Activated naive CD4-positive, alpha-beta T cell treated with anti-CD3 and anti-CD28 coated beads, Interleukin-2, amount 50 U/mL, for 24 hours (primary cell): Measurements from ENCODE around the gene TBC1D3I.
"Not testable (repeated sequence)": the region's sequence is repeated elsewhere in the genome, so short reads cannot be mapped to it uniquely, and the experiment has no call there.

Experiments
- H3K27ac Mint-ChIP-seq: one replicate; pipeline ENCODE4 v1.8.0; 2021; ENCODE audit warnings: mild to moderate bottlenecking, mixed read lengths
- H3K27me3 Mint-ChIP-seq: one replicate; pipeline ENCODE4 v1.8.0; 2021; ENCODE audit warnings: mixed read lengths
- H3K36me3 Mint-ChIP-seq: one replicate; pipeline ENCODE4 v1.8.0; 2021; ENCODE audit warnings: mixed read lengths
- H3K4me1 Mint-ChIP-seq: one replicate; pipeline ENCODE4 v1.8.0; 2021; ENCODE audit warnings: mixed read lengths
- H3K4me3 Mint-ChIP-seq: one replicate; pipeline ENCODE4 v1.8.0; 2021; ENCODE audit warnings: mild to moderate bottlenecking, mixed read lengths
- H3K9me3 Mint-ChIP-seq: one replicate; pipeline ENCODE4 v1.8.0; 2021; ENCODE audit warnings: mixed read lengths

Gene TBC1D3I

GRCh38 chr17:36211484-36212271, 52.7 kb downstream of the TBC1D3I start:
- not testable (repeated sequence) for H3K27ac Mint-ChIP-seq, H3K9me3 Mint-ChIP-seq, H3K4me1 Mint-ChIP-seq, H3K36me3 Mint-ChIP-seq, H3K4me3 Mint-ChIP-seq
- peaks cover 16% of the 10 kb centered on the region for H3K27me3 Mint-ChIP-seq

GRCh38 chr17:36210439-36211211, 53.7 kb downstream of the TBC1D3I start, which contains the start of gene CCL4L2:
TSS of gene CCL4L2 (plus strand) at chr17:36211063.
- peaks cover 18% of the 10 kb centered on the region for H3K27me3 Mint-ChIP-seq
- H3K27ac Mint-ChIP-seq, H3K4me3 Mint-ChIP-seq, H3K9me3 Mint-ChIP-seq, H3K4me1 Mint-ChIP-seq, H3K36me3 Mint-ChIP-seq: not testable (repeated sequence)

GRCh38 chr17:36209575-36209974, 54.8 kb downstream of the TBC1D3I start:
- no peaks in the 10 kb centered on the region for H3K36me3 Mint-ChIP-seq
- H3K27ac Mint-ChIP-seq, result no peak overlapping the region
- no peaks in the 10 kb centered on the region for H3K9me3 Mint-ChIP-seq
- H3K4me3 Mint-ChIP-seq, result no peak overlapping the region
- no peaks in the 10 kb centered on the region for H3K4me1 Mint-ChIP-seq
- peaks cover 20% of the 10 kb centered on the region for H3K27me3 Mint-ChIP-seq

GRCh38 chr17:36207383-36207782, 57.0 kb downstream of the TBC1D3I start:
- H3K27me3 Mint-ChIP-seq, result peaks cover 19% of the 10 kb centered on the region
- H3K4me1 Mint-ChIP-seq, result not testable (repeated sequence)

GRCh38 chr17:36206486-36206821, 57.9 kb downstream of the TBC1D3I start:
- H3K4me1 Mint-ChIP-seq, H3K4me3 Mint-ChIP-seq, H3K9me3 Mint-ChIP-seq, H3K27ac Mint-ChIP-seq, H3K36me3 Mint-ChIP-seq: not testable (repeated sequence)
- H3K27me3 Mint-ChIP-seq, result peaks cover 16% of the 10 kb centered on the region

More at GRCh38 chr17:36207383-36207782, 57.0 kb downstream of the TBC1D3I start:
- not testable (repeated sequence) for H3K36me3 Mint-ChIP-seq, H3K4me3 Mint-ChIP-seq, H3K27ac Mint-ChIP-seq, H3K9me3 Mint-ChIP-seq

- H3K27me3 Mint-ChIP-seq, result peaks cover 14% of the 10 kb centered on the region
- H3K36me3 Mint-ChIP-seq, result no peaks in the 10 kb centered on the region
- no peaks in the 10 kb centered on the region for H3K9me3 Mint-ChIP-seq
- no peak overlapping the region for H3K27ac Mint-ChIP-seq
- H3K4me3 Mint-ChIP-seq, result no peak overlapping the region
- H3K4me1 Mint-ChIP-seq, result peaks cover 7% of the 10 kb centered on the region
Measured at GRCh38 chr17:36205637-36206485, 58.5 kb downstream of the TBC1D3I start.

- H3K27me3 Mint-ChIP-seq, result peaks cover 13% of the 10 kb centered on the region
- no peaks in the 10 kb centered on the region for H3K9me3 Mint-ChIP-seq
- H3K4me1 Mint-ChIP-seq, result peaks cover 7% of the 10 kb centered on the region
- H3K36me3 Mint-ChIP-seq, result no peaks in the 10 kb centered on the region
- H3K27ac Mint-ChIP-seq, result no peak overlapping the region
- H3K4me3 Mint-ChIP-seq, result no peak overlapping the region
Measured at GRCh38 chr17:36204724-36205500, 59.5 kb downstream of the TBC1D3I start.
